Fibroblast of gingiva (primary cell): ENCODE data around the gene MYH7.
"Not testable (repeated sequence)": the region's sequence is repeated elsewhere in the genome, so short reads cannot be mapped to it uniquely, and the experiment has no call there.

ENCODE experiments used
- DNase-seq: peaks from one replicate; pipeline ENCODE4 v3.0.0-alpha.2; 2011; ENCODE audit warnings: low read depth

The MYH7 gene

GRCh38 chr14:23386266-23386657 is 49.2 kb downstream of the MYH7 start:
- not testable (repeated sequence) for DNase-seq

GRCh38 chr14:23385642-23386265 is 49.7 kb downstream of the MYH7 start:
- no peak for DNase-seq

GRCh38 chr14:23385244-23385641 is 50.2 kb downstream of the MYH7 start:
- no peak for DNase-seq

GRCh38 chr14:23384364-23385080 is 50.9 kb downstream of the MYH7 start:
- no peak for DNase-seq

DNA sequence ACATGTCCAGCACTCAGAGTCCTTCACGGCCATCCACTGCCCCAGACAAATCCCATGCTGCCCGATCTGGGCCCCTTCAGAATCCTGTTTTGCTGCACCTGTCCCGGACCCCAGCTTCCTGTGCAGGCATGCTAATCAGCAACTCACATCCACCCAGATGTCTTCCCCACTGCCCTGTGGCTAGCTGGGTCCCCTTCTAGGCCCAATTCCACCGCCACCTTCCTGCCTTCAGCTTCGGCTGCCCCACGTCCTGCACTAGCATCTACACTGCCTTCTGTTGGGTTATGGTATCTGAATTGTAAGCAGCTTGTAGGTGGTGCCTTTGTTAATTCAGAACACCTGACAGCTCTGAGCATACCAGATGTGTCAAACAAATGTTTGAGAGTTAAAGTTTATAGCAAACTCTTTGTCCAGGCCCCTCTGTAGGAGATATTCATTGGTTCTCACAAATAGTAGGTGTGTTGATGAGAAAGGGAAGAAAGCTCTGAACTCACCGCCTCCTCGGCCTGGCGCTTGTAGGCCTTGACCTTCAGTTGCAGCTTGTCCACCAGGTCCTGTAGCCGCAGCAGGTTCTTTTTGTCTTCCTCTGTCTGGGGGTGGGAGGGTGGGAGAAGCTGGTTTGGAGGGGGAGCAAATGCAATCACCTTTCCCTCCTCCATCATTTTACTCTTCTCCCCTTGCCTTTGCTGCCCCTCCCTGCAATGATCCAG is 52.6 kb downstream of the MYH7 start:
- DNase-seq = no peak

DNA sequence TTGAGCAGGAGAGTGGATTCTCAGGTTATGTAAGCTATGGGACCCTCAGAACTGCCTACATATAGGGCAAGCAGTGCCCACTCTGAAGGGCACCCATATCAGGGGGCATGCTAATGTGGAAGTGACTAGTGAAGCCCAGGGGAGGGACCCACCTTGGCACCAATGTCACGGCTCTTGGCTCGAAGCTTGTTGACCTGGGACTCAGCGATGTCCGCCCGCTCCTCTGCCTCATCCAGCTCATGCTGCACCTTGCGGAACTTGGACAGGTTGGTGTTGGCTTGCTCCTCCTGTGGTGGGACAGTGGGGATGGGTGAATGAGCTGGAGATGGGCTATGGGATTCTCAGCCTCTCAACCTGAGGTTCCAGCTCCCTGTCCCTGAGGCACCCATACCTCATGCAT is 53.2 kb downstream of the MYH7 start:
- DNase-seq = no peak

DNA sequence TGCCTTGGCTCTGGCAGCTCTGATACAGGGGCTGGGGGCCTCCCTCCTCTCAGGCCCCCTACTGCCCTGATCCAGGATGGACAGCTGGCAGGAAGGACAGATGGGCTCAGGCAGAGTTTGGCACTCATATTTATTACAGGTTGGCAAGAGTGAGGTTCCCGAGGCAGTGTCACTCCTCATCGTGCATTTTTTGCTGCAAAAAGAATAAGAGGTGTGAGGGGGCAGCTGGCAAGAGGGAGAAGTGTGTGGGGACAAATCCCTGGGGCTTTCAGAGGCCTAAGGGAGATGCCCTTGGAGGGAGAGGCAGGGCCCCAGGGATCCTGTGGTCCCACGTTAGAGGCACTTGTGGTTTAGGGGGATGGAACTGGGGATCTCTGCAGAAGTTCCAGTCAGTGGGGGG is 53.6 kb downstream of the MYH7 start:
- DNase-seq = no peak

DNA sequence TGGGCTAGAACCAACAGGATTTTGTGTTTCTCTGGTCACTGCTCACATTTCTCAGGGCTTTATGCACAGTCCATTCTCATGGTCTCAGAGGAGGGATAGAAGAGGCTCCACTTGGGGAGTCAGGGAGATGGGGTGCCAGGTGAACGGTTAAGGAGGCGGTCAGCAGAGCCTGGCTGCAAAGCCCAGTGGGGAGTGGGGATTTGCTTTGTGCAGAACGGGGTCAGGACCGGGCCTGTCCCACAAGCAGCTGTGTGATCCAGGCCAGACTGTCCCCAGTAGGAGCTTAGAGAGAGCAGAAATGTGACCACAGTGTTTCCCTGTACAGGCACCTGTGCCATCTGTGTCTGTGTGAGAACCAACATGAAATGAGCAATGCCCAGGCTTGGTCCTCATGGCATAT is 54.5 kb downstream of the MYH7 start:
- no peak for DNase-seq

GRCh38 chr14:23380197-23380914 is 55.1 kb downstream of the MYH7 start:
- DNase-seq = no peak

DNA sequence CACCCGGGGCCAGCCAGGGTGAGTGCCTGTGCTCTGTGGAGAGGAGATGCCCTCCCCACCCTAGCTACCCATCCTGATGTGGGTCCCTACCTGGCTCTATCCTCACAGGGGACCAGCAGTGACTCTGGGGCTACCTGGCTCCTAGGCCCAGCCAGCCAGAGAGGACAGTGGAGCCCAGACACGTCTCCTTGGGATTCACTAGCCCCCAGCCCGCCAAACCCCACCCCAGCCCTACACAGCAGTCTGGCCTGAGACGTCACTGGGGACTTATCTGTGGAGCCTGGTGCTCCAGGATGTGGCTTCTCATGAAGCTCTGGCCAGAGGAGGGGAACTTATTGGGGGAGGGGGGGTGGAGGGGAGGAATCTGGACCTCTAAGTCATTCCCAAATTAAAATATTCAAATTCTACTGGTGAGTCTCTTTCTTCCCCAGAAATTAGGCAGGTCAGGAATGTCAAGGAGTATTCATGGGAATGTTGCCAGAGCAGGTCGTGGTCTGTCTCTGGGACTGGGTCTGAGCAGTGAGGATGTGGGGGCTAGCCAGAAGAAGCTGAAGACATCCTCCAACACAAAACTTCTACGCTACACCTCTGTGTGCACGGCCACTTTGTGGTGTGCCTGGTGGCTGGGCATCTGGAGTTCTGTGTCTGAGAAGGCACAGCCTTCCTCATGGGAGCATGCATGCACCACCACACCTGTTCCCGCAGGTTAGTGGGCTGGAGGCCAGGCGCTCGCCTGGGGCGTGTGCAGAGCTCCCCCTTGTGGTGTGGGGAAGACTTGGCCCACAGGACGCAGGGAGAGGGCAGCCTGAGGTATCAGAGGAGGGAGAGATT is 55.9 kb downstream of the MYH7 start:
- DNase-seq = no peak

DNA sequence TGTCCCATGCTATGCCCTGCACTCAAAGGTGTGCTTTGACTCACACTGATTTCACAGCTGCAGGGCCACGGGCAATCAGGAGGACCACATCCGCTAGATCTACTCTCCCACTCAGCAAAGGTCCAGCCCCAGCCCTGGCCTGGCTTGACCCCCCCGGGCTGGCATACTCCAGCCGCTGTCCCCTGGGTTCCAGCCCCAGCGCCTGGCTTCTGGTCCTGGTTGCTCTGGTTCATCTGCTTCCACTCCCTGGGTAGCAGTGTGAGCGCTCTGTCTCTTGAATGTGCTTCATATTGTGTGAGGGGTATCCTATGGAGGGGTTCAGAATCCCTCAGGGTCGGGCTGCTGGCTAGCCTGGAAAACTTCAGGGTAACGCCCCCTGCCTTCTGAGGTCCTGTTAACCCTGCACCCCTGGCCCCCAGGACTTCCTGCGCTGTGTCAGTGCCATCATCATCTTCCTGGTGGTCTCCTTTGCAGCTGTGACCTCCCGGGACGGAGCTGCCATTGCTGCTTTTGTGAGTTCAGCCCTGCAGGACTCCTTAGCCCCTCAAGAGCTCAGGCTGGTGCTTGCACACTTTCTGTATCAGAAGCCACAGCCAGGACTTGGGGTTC is 56.7 kb downstream of the MYH7 start:
- DNase-seq = no peak

DNA sequence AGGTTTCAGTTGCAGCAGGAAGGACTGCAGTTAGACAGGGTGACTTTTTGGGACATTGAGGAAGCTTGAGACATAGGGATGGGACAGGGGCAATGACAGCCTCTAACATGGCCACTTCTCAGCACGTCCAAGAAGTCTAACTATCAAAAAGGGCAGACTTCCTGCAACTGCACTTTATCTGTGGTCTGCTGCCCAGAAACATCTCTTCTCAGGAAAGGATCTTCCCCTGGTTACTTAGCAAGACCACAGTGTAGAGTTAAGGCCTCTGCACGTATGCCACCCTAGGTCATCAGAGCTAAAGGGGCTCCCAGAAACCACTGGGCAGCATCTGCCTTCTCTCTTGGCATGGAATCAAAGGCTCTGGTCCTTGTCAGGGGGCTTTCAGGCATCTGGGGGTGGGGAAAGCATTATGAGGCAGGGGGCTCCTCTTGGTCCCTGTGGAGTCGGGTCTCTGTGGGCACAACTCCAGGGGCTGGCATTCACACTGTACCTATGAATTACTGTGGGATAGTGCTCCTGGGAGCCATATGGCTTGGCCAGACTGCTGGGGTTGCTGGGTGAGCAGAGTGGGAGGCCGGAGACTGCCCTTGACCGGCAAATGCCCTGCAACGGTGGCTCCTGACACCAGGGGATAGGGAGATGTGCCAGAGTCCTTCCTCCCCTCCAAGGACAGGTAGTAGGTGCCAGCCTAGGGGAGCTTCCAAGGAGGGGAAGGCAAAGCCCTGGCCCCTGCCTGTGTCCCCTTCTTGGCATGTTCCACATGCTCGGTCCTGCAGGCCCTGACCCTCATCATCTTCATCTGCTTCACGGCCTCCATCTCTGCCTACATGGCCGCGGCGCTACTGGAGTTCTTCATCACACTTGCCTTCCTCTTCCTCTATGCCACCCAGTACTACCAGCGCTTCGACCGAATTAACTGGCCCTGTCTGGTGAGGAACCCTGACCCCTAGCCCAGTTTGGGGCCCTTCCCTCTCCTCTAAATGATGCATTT is 57.6 kb downstream of the MYH7 start:
- no peak for DNase-seq

DNA sequence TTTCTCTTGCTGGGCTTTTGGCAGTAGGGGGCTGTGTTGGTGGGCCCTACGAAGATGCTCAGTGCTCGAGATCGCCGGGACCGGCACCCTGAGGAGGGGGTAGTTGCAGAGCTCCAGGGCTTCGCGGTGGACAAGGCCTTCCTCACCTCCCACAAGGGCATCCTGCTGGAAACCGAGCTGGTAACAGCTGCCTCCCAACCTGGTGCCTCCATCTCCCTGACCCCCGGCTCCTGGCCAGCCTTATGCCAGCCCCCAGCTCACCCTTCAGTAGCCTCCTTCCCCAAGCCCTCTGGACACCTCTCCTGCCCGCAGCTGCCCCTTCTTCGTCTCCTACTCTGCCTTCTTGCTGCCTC is 58.3 kb downstream of the MYH7 start:
- no peak for DNase-seq

- no peak for DNase-seq
These were observed 58.8 kb downstream of the MYH7 start, which contains the start of gene CMTM5 for GRCh38 chr14:23376482-23377197. Gene CMTM5, plus strand, starts transcription at chr14:23377046. Its CDS starts 206 bp downstream, at chr14:23377252.

DNA sequence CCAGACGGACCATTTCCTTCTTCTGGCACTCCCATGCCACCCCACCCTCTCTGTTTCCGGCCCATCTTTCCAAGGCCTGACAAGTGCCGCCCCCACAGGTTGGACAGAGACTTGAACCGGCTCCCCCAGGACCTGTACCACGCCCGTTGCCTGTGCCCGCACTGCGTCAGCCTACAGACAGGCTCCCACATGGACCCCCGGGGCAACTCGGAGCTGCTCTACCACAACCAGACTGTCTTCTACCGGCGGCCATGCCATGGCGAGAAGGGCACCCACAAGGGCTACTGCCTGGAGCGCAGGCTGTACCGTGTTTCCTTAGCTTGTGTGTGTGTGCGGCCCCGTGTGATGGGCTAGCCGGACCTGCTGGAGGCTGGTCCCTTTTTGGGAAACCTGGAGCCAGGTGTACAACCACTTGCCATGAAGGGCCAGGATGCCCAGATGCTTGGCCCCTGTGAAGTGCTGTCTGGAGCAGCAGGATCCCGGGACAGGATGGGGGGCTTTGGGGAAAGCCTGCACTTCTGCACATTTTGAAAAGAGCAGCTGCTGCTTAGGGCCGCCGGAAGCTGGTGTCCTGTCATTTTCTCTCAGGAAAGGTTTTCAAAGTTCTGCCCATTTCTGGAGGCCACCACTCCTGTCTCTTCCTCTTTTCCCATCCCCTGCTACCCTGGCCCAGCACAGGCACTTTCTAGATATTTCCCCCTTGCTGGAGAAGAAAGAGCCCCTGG is 59.8 kb downstream of the MYH7 start:
- DNase-seq = no peak

GRCh38 chr14:23373041-23373440 is 62.4 kb downstream of the MYH7 start:
- DNase-seq = no peak

GRCh38 chr14:23372509-23372908 is 63.0 kb downstream of the MYH7 start, which contains the start of gene IL25:
Gene IL25, plus strand, starts transcription at chr14:23372809.
- no peak for DNase-seq

GRCh38 chr14:23371865-23372264 is 63.6 kb downstream of the MYH7 start:
- DNase-seq = no peak

- DNase-seq = no peak
These were observed 65.2 kb downstream of the MYH7 start for GRCh38 chr14:23370221-23370620.
